GM10248 (cell line): ENCODE results near the gene SFTPB.
"Not testable (repeated sequence)": the region's sequence is repeated elsewhere in the genome, so short reads cannot be mapped to it uniquely, and the experiment has no call there.

ENCODE experiments used
- CTCF ChIA-PET: fragments of 300-600 bp; sonication (Branson Sonifier 250); formaldehyde crosslinking; extraction: SDS; loops from one replicate; lab custom pipeline; 2021; ENCODE audit warnings: antibody characterized with exemption; lab: Yijun Ruan, JAX
- POLR2A ChIA-PET: fragments of 350-650 bp; sonication (Branson Sonifier 250); formaldehyde crosslinking; extraction: SDS; loops from one replicate; lab custom pipeline; 2020; ENCODE audit warnings: antibody characterized with exemption; lab: Yijun Ruan, JAX
- DNase-seq: peaks from one replicate; pipeline ENCODE4 v3.0.0; 2012; ENCODE audit errors: extremely low spot score
- TF ChIP-seq, protein P1 (sequence below): IDR thresholded peaks from 2 replicates; pipeline ENCODE4 v1.5.1; 2012; ENCODE audit warnings: mild to moderate bottlenecking, low read depth; ENCODE audit errors: extremely low read depth, missing control alignments, control extremely low read depth

Gene SFTPB

DNA sequence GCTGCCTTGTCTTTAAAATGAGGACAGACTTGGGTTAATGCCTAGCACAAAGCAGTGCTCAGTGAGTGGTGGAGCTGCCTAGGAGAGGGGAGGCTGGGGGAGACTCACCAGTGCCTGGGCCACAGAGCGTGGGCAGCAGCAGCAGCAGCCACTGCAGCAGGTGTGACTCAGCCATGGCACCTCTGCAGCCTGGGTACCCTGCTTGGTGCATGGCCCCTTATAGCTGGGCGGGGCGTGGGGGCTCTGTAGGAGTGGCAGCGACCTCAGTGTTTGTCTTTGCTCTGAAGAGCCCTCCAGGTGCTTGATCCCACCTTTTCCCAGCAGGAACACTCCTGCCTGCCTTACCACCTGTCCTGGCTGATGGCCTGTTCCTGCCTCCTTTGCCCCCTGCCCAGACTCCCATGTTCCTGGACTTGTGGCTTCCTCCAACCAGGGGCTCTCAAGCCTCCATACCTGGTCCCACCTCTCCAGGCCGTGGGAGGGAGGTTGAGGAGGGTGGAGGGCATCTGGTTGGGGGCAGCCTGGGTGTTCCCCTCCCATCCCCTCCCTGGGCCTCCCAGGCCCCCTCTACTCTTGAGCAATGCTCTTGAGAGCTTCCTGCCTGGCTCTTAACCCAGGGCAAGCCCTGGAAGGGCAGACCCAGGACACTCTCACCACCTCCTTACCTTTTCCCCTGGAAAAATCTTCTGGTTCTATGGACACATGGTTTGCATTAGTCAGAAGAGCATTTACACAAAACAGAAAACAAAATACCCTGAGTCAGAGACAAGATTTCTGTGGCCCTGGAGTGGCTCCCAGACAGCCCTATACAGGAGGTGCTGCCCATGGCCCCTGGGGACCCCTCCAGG, at the start of gene SFTPB:
Gene SFTPB, minus strand, starts transcription at position 191 of the 848 bp plus-strand sequence. Its CDS starts 16 bp downstream, at position 175.
- DNase-seq: no peak
- ChIA-PET POLR2A (no interaction called here), CTCF (interaction anchor here (0.7 to 2.0 kb wide), 6 partner anchors 9 to 145 kb away, joined by 3 to 7 read pairs (median 4); no protein-coding TSS in a partner anchor)
- TF ChIP-seq, protein P1, sequence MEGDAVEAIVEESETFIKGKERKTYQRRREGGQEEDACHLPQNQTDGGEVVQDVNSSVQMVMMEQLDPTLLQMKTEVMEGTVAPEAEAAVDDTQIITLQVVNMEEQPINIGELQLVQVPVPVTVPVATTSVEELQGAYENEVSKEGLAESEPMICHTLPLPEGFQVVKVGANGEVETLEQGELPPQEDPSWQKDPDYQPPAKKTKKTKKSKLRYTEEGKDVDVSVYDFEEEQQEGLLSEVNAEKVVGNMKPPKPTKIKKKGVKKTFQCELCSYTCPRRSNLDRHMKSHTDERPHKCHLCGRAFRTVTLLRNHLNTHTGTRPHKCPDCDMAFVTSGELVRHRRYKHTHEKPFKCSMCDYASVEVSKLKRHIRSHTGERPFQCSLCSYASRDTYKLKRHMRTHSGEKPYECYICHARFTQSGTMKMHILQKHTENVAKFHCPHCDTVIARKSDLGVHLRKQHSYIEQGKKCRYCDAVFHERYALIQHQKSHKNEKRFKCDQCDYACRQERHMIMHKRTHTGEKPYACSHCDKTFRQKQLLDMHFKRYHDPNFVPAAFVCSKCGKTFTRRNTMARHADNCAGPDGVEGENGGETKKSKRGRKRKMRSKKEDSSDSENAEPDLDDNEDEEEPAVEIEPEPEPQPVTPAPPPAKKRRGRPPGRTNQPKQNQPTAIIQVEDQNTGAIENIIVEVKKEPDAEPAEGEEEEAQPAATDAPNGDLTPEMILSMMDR: no peak

DNA sequence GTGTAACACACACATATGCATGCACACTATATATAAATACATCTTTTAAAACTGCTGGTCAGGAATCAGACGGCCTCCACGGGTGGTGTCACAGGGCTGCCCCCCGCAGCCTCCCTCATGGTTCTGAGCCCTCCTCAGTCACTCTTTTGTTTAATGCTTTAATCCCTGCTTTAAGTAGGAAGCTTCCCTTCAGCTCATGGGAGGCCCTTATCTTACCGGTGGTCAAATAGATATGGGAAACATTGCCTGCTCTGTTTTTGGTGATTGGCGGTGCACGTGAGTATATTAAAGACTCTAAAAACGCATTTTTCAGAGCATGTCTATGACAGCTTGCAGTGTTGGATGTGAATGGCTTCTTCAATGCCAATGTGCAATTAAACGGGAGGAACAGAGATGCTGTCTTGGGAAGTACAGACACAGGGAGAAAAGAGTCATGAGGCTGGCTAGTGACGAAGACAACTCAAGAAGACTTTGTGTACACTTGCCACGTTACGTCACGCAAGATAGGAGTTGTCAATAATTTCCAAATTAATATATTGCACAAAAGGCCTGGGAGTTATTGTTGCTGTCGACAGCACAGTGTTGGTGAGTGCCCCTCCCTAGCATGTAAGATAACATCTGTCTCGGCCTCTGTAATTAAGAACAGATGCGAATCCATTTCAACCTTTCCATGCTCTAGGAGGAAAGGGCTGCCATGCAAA, 49.5 kb upstream of the SFTPB start:
- ChIA-PET CTCF (interaction anchor here (1.0 to 7.3 kb wide), 6 partner anchors 8 to 179 kb away, joined by 3 to 73 read pairs (median 5); partner anchors contain the start of gene MAT2A), POLR2A (no interaction called here)
- TF ChIP-seq, protein P1: no peak
- no peak for DNase-seq

DNA sequence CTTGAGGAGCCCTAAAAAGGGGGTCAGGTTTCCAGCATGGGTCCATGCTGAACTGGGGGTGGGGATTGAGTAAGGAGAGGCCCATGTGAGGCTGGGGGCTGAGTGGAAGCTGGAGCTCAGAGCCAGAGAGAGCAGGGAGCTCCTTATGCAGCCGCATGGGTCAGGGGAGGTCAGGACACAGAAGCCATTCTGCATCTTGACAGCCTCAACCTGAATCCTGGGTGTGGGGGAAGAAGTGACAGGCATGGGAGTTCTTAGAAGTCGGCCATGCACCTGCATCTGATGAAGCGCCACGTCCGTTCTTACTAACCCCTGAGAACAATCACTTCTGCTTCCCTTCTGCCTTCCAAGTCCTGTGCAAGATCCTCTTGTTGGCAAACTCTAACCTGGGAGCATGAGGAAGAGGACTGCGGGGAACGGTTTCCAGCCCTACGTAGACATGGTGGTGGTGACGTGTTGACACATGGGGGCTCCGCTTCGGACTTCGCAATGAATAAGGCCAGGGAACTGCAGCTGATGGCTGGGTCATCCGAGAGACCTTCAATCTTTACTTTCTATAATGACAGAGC, 48.4 kb upstream of the SFTPB start:
- ChIA-PET POLR2A (no interaction called here), CTCF (interaction anchor here (1.0 to 7.3 kb wide), 6 partner anchors 9 to 178 kb away, joined by 3 to 73 read pairs (median 3); partner anchors contain the start of gene MAT2A)
- TF ChIP-seq, protein P1: no peak
- DNase-seq: no peak

DNA sequence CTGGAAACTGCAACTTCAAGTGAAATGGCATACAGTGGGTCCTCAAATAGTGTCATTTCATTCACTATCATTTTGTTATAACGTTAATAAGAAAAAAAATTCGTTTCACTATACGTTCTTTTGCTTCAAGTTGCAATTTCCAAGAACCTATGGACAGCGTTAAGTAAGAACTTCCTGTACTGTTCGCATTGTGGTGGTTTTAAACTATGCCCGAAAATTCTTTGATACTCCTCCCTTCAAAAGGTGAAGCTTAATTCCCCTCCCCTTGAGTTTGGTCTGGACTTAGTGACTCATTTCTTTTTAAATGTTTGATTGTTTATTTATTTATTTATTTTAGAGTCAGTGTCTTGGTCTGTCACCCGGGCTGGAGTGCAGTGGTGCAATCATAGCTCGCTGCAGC, 46.8 kb upstream of the SFTPB start:
- no peak for DNase-seq
- CTCF ChIA-PET: interaction anchor here (1.2 to 7.3 kb wide), 5 partner anchors 8 to 78 kb away, joined by 3 to 73 read pairs (median 5); no protein-coding TSS in a partner anchor
- POLR2A ChIA-PET: no interaction called here
- TF ChIP-seq, protein P1: no peak

DNA sequence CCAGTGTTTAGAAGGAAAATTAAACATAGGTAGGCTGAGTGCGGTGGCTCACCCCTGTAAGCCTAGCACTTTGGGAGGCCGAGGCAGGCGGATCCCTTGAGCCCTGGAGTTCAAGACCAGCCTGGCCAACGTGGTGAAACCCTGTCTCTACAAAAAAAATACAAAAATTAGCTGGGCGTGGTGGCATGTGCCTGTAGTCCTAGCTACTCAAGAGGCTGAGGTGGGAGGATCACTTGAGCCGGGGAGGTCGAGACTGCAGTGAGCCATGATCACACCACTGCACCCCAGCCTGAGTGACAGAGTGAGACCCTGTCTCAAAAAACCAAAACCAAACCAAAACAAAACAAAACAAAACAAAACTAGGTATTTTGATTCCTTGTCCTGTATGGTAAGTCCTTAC, 46.4 kb upstream of the SFTPB start:
- DNase-seq, POLR2A ChIA-PET: not testable (repeated sequence)
- CTCF ChIA-PET: interaction anchor here (0.8 to 1.4 kb wide), 3 partner anchors 14 to 77 kb away, joined by 3 to 7 read pairs (median 3); no protein-coding TSS in a partner anchor

DNA sequence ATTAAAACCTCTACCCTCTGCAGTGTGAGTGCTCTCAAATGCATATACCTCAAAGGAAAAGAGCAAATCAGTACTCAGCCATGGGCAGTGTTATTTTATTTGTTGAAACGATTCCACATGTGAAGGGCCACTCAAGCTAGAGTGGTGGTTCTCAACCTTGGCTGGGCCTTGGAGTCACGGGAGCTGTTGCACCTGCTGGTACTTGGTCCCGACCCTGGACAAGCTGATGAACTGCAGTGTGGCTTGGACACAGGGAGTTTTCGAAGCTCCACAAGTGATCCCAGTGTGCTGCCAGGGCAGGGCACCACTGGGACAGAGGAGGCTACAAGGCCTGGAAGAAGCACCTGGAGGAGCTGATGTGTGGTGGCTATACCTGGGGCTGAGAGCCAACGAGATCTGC, 45.8 kb upstream of the SFTPB start:
- POLR2A ChIA-PET: no interaction called here
- CTCF ChIA-PET: interaction anchor here (0.8 to 2.2 kb wide), 5 partner anchors 9 to 77 kb away, joined by 3 to 8 read pairs (median 5); no protein-coding TSS in a partner anchor
- TF ChIP-seq, protein P1: no peak
- no peak for DNase-seq
